ENCODE data around the gene NT5DC3. TPM values are rescaled to one million over a fixed set of nuclear protein-coding genes. Genes with fewer than 3 reads are reported as not detected.

The NT5DC3 gene
- total RNA-seq, 2 donors from 2014 or later: 36.0 to 62.4 TPM

DNA sequence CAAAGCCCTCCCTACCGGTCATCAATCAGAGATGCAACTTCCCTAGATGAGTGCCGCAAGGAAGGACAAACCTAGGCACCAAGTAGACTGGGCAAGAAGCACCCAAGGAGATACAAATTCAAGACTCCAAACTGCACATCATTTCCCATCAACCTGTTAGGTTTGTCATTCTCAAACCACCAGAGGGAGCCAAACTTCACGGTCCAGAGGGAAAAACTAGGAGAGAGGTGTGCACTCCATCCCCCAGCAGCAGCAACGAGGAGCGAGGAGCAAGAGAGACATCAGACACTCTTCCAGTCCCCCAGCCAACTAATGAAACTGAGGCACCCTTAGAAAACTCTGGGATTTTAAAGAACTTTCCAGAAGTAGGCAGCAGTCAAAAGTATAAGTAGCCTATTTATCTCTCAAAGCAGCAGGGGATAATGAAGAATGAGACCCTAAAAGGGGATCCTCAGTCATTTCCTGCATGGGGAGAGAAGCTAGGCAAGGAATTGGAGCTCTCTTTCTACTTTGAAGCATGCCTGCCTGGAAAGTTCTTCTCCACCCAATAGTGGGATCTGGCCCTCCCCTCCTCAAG is 37.0 kb upstream of the NT5DC3 start:
- Histone ChIP-seq H3K4me1 (ENCODE audit: control insufficient read depth in 1 of 2, low read depth in 2 of 2) (peaks cover 0 to 2% of the 10 kb centered on the region in 2 donors), H3K4me3 (peak overlapping the region; percentile 38), H3K27ac (no peak overlapping the region), H3K27me3 (replicated peaks; ENCODE audit: insufficient read depth) (no peaks in the 10 kb centered on the region), H3K36me3 (no peaks in the 10 kb centered on the region), H3K9me3 (no peaks in the 10 kb centered on the region)
- TF ChIP-seq, protein P1, sequence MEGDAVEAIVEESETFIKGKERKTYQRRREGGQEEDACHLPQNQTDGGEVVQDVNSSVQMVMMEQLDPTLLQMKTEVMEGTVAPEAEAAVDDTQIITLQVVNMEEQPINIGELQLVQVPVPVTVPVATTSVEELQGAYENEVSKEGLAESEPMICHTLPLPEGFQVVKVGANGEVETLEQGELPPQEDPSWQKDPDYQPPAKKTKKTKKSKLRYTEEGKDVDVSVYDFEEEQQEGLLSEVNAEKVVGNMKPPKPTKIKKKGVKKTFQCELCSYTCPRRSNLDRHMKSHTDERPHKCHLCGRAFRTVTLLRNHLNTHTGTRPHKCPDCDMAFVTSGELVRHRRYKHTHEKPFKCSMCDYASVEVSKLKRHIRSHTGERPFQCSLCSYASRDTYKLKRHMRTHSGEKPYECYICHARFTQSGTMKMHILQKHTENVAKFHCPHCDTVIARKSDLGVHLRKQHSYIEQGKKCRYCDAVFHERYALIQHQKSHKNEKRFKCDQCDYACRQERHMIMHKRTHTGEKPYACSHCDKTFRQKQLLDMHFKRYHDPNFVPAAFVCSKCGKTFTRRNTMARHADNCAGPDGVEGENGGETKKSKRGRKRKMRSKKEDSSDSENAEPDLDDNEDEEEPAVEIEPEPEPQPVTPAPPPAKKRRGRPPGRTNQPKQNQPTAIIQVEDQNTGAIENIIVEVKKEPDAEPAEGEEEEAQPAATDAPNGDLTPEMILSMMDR (IDR thresholded peaks at IDR 0.05): peak; percentile 69
- ATAC-seq (ENCODE audit: insufficient number of reproducible peaks, low FRiP score, low read depth) (no peak), DNase-seq (ENCODE audit: low spot score) (peak; percentile 29)

DNA sequence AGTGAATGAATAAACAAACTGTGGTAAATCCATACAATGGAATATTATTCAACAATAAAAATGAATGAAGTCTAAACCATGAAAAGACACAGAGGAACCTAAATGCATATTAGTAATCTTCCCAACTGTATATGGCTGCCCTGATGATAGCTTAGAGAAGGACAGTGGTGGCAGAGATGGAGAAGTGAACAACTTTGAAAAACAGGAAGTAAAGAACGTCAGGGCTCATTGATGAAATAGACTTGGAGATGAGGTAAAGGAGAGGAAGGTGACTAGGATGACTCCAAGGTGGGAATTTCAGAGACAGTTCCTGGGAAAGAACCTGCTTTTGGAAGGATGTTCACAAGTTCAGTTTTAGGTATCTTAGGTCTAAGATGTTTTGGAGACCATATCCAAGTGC is 36.3 kb upstream of the NT5DC3 start:
- Histone ChIP-seq H3K27ac (no peak overlapping the region), H3K27me3 (replicated peaks; ENCODE audit: insufficient read depth) (no peaks in the 10 kb centered on the region), H3K4me3 (no peak overlapping the region), H3K36me3 (no peaks in the 10 kb centered on the region), H3K4me1 (ENCODE audit: control insufficient read depth in 1 of 2, low read depth in 2 of 2) (peaks cover 0 to 2% of the 10 kb centered on the region in 2 donors), H3K9me3 (no peaks in the 10 kb centered on the region)
- DNase-seq (ENCODE audit: low spot score): no peak
- TF ChIP-seq, protein P1 (IDR thresholded peaks at IDR 0.05): no peak
- ATAC-seq (ENCODE audit: insufficient number of reproducible peaks, low FRiP score, low read depth): no peak

DNA sequence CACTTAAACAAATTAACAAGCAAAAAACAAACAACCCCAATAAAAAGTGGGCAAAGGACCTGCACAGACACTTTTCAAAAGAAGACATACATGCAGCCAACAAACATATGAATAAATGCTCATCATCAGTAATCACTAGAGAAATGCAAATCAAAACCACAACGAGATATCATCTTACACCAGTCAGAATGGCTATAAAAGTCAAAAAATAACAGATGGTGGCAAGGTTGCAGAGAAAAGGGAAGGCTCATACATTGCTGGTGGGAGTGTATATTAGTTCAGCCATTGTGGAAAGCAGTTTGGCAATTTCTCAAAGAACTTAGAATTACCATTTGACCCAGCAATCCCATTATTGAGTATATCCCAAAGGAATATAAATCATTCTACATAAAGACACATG is 34.6 kb upstream of the NT5DC3 start:
- no peaks in the 10 kb centered on the region for H3K9me3 ChIP-seq
- no peak overlapping the region for H3K27ac ChIP-seq

DNA sequence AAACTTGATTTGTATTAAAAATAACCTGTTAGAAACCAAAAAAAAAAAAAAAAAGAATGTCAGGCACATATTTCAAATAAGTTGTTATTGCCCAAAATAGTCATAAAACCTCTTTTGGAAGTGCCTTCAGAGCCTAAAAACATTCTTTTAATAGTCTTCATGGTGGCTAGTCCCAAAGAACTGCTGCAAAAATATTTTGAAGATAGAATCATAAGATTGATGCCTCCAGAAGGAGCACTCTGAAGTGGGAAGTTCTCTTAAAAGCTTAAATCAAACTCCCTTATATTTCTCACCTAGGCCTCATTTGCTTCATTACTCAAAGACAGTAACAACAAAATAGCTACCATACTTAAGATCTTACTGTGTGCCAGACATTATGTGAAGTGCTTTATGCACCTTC is 27.2 kb upstream of the NT5DC3 start:
- TF ChIP-seq, protein P1 (IDR thresholded peaks at IDR 0.05): no peak
- Histone ChIP-seq H3K36me3 (no peaks in the 10 kb centered on the region), H3K27me3 (replicated peaks; ENCODE audit: insufficient read depth) (no peaks in the 10 kb centered on the region), H3K4me3 (no peak overlapping the region), H3K4me1 (ENCODE audit: control insufficient read depth in 1 of 2, low read depth in 2 of 2) (peaks cover 4 to 54% of the 10 kb centered on the region in 2 donors), H3K27ac (peak overlapping the region; percentile 82 to 91), H3K9me3 (no peaks in the 10 kb centered on the region)
- peak; percentile 81 for ATAC-seq (ENCODE audit: insufficient number of reproducible peaks, low FRiP score, low read depth)
- DNase-seq (ENCODE audit: low spot score): no peak

More for the DNA sequence above, 34.6 kb upstream of the NT5DC3 start:
- DNase-seq (ENCODE audit: low spot score) (no peak), ATAC-seq (ENCODE audit: insufficient number of reproducible peaks, low FRiP score, low read depth) (no peak)
- Histone ChIP-seq H3K4me3 (no peak overlapping the region), H3K27me3 (replicated peaks; ENCODE audit: insufficient read depth) (no peaks in the 10 kb centered on the region), H3K36me3 (no peaks in the 10 kb centered on the region), H3K4me1 (ENCODE audit: control insufficient read depth in 1 of 2, low read depth in 2 of 2) (peaks cover 2 to 5% of the 10 kb centered on the region in 2 donors)
- TF ChIP-seq, protein P1 (IDR thresholded peaks at IDR 0.05): no peak

DNA sequence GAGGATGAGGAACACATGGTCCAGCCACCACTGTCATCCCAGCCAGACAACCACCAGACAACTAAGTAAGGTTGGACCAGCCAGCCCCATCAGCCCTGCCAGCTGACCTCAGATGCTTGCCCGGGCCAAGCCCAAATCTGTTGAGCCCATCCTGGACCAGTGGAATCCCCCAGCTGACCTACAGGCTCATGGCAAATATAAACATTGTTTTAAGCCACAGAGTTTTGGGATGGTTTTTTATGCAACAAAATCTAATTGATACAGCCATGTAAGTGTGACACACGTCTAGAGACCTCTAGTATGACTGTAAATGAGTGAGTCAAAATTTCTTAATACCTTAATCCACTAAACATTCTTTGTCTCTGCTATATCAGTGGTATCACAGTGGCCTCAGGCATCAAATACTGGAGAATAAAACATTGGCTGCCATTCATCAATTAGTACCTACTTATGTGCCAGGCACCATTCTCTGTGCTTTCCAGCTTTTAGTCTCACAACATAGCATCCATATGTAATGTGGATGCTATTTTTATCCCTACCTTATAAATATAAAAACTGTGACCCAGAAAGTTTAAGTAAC is 24.2 kb upstream of the NT5DC3 start:
- peak overlapping the region; percentile 82 to 91 for H3K27ac ChIP-seq
- ATAC-seq (ENCODE audit: insufficient number of reproducible peaks, low FRiP score, low read depth) (no peak), DNase-seq (ENCODE audit: low spot score) (no peak)
- no peaks in the 10 kb centered on the region for H3K9me3 ChIP-seq
- H3K27me3 ChIP-seq (replicated peaks; ENCODE audit: insufficient read depth): no peaks in the 10 kb centered on the region
- TF ChIP-seq, protein P1 (IDR thresholded peaks at IDR 0.05): no peak
- H3K4me1 ChIP-seq (ENCODE audit: control insufficient read depth in 1 of 2, low read depth in 2 of 2): peaks cover 4 to 61% of the 10 kb centered on the region in 2 donors
- H3K36me3 ChIP-seq: no peaks in the 10 kb centered on the region
- no peak overlapping the region for H3K4me3 ChIP-seq
